ENCODE results near the gene SH3PXD2B.
"Not testable (repeated sequence)": the region's sequence is repeated elsewhere in the genome, so short reads cannot be mapped to it uniquely, and the experiment has no call there.

Gene SH3PXD2B

GRCh38 chr5:172487671-172488070, 33.3 kb upstream of the SH3PXD2B start:
- in situ Hi-C loops (cut with HindIII; ENCODE audit: low pct_ligation_motif_present, low pct_unique_long_range_greater_than_20kb, low sequenced_read_pairs): no loop called here
- DNase-seq: no peak

- DNase-seq: no peak
- in situ Hi-C loops (cut with HindIII; ENCODE audit: low pct_ligation_motif_present, low pct_unique_long_range_greater_than_20kb, low sequenced_read_pairs): no loop called here
Measured at GRCh38 chr5:172486912-172487311, 32.6 kb upstream of the SH3PXD2B start.

GRCh38 chr5:172486451-172486850, 32.1 kb upstream of the SH3PXD2B start:
- in situ Hi-C loops (cut with HindIII; ENCODE audit: low pct_ligation_motif_present, low pct_unique_long_range_greater_than_20kb, low sequenced_read_pairs): no loop called here
- no peak for DNase-seq

GRCh38 chr5:172485511-172486202, 31.3 kb upstream of the SH3PXD2B start:
- no peak for DNase-seq
- in situ Hi-C loops (cut with HindIII; ENCODE audit: low pct_ligation_motif_present, low pct_unique_long_range_greater_than_20kb, low sequenced_read_pairs): no loop called here

GRCh38 chr5:172484664-172485063, 30.3 kb upstream of the SH3PXD2B start:
- in situ Hi-C loops (cut with HindIII; ENCODE audit: low pct_ligation_motif_present, low pct_unique_long_range_greater_than_20kb, low sequenced_read_pairs): no loop called here

GRCh38 chr5:172482156-172483020, 28.1 kb upstream of the SH3PXD2B start:
- in situ Hi-C loops (cut with HindIII; ENCODE audit: low pct_ligation_motif_present, low pct_unique_long_range_greater_than_20kb, low sequenced_read_pairs): no loop called here
- no peak for DNase-seq

More at GRCh38 chr5:172484664-172485063, 30.3 kb upstream of the SH3PXD2B start:
- DNase-seq: no peak

- in situ Hi-C loops (cut with HindIII; ENCODE audit: low pct_ligation_motif_present, low pct_unique_long_range_greater_than_20kb, low sequenced_read_pairs): no loop called here
- DNase-seq: no peak
Measured at GRCh38 chr5:172481011-172481800, 26.9 kb upstream of the SH3PXD2B start.

GRCh38 chr5:172479784-172480115, 25.4 kb upstream of the SH3PXD2B start:
- in situ Hi-C loops (cut with HindIII; ENCODE audit: low pct_ligation_motif_present, low pct_unique_long_range_greater_than_20kb, low sequenced_read_pairs): no loop called here
- DNase-seq: no peak

GRCh38 chr5:172479034-172479783, 24.9 kb upstream of the SH3PXD2B start:
- in situ Hi-C loops (cut with HindIII; ENCODE audit: low pct_ligation_motif_present, low pct_unique_long_range_greater_than_20kb, low sequenced_read_pairs): no loop called here
- peak; percentile 87 for DNase-seq

GRCh38 chr5:172478695-172479033, 24.3 kb upstream of the SH3PXD2B start:
- DNase-seq; in situ Hi-C loops (cut with HindIII; ENCODE audit: low pct_ligation_motif_present, low pct_unique_long_range_greater_than_20kb, low sequenced_read_pairs): not testable (repeated sequence)

GRCh38 chr5:172478256-172478655, 23.9 kb upstream of the SH3PXD2B start:
- in situ Hi-C loops (cut with HindIII; ENCODE audit: low pct_ligation_motif_present, low pct_unique_long_range_greater_than_20kb, low sequenced_read_pairs): no loop called here
- no peak for DNase-seq

GRCh38 chr5:172477466-172477865, 23.1 kb upstream of the SH3PXD2B start:
- DNase-seq: no peak
- in situ Hi-C loops (cut with HindIII; ENCODE audit: low pct_ligation_motif_present, low pct_unique_long_range_greater_than_20kb, low sequenced_read_pairs): no loop called here

GRCh38 chr5:172474293-172474692, 20.0 kb upstream of the SH3PXD2B start:
- in situ Hi-C loops (cut with HindIII; ENCODE audit: low pct_ligation_motif_present, low pct_unique_long_range_greater_than_20kb, low sequenced_read_pairs): no loop called here
- DNase-seq: no peak

- DNase-seq: no peak
- in situ Hi-C loops (cut with HindIII; ENCODE audit: low pct_ligation_motif_present, low pct_unique_long_range_greater_than_20kb, low sequenced_read_pairs): no loop called here
Measured at GRCh38 chr5:172473427-172473826, 19.1 kb upstream of the SH3PXD2B start.

- no peak for DNase-seq
- in situ Hi-C loops (cut with HindIII; ENCODE audit: low pct_ligation_motif_present, low pct_unique_long_range_greater_than_20kb, low sequenced_read_pairs): no loop called here
Measured at GRCh38 chr5:172469697-172470096, 15.4 kb upstream of the SH3PXD2B start.

GRCh38 chr5:172466062-172466461, 11.7 kb upstream of the SH3PXD2B start:
- in situ Hi-C loops (cut with HindIII; ENCODE audit: low pct_ligation_motif_present, low pct_unique_long_range_greater_than_20kb, low sequenced_read_pairs): no loop called here
- no peak for DNase-seq

GRCh38 chr5:172463031-172463430, 8.7 kb upstream of the SH3PXD2B start:
- in situ Hi-C loops (cut with HindIII; ENCODE audit: low pct_ligation_motif_present, low pct_unique_long_range_greater_than_20kb, low sequenced_read_pairs): no loop called here
- DNase-seq: no peak

GRCh38 chr5:172459783-172460165, 5.4 kb upstream of the SH3PXD2B start:
- no peak for DNase-seq
- in situ Hi-C loops (cut with HindIII; ENCODE audit: low pct_ligation_motif_present, low pct_unique_long_range_greater_than_20kb, low sequenced_read_pairs): no loop called here

Data from ACHN (cell line).